B cell (primary cell): ENCODE results near the gene TTC28. TPM values are rescaled to one million over a fixed set of nuclear protein-coding genes. Genes with fewer than 3 reads are reported as not detected.

Source experiments
- ATAC-seq: fragments of 200-7000 bp; cut with Tn5 transposase; one replicate; pipeline ENCODE4 v1.10.0; 2021; ENCODE audit warnings: low read depth, mild to moderate bottlenecking, moderate number of reproducible peaks, moderate library complexity
- CTCF ChIA-PET: fragments of 350-600 bp; sonication (Branson Sonifier 250); formaldehyde crosslinking; loops from one replicate; lab custom pipeline; 2021; ENCODE audit warnings: antibody characterized with exemption, inconsistent platforms; lab: Charles Lee
- POLR2A ChIA-PET: fragments of 350-600 bp; sonication (Branson Sonifier 250); formaldehyde crosslinking; loops from one replicate; lab custom pipeline; 2021; ENCODE audit warnings: antibody characterized with exemption; lab: Charles Lee
- DNase-seq: peaks from one replicate; pipeline ENCODE4 v3.0.0; 2013
- H2AFZ ChIP-seq: 2 replicates; pipeline ENCODE4 v1.6.1; 2012; ENCODE audit warnings: mild to moderate bottlenecking, low read depth, low read length; ENCODE audit not compliant: insufficient read depth, poor library complexity, severe bottlenecking
- H3K27ac ChIP-seq, 2 donors: 1 replicate in 1 of 2; 2 replicates in 1 of 2; pipeline ENCODE4 v1.5.1; 2012 to 2013; ENCODE audit warnings: low read length in 2 of 2, mild to moderate bottlenecking in 2 of 2, moderate library complexity in 1 of 2
- H3K27me3 ChIP-seq, 4 experiments: fragments of 200-600 bp in 1 of 4; sonication (generic) in 1 of 4; replicated peaks in 1 of 4; 1 replicate in 2 of 4; 2 replicates in 2 of 4; pipeline versions ENCODE4 v1.6.1 to v1.7.0; 2013 to 2016; ENCODE audit warnings: low read length in 3 of 4, mild to moderate bottlenecking in 2 of 4, mixed read lengths in 1 of 4, moderate library complexity in 1 of 4; ENCODE audit not compliant: insufficient read depth in 4 of 4, control insufficient read depth in 3 of 4; ENCODE audit errors: control extremely low read depth in 1 of 4
- H3K36me3 ChIP-seq, 2 experiments: replicated peaks in 1 of 2; 1 replicate in 1 of 2; 2 replicates in 1 of 2; pipeline versions ENCODE4 v1.6.1 to v1.7.1; 2013; ENCODE audit warnings: low read length in 1 of 2; ENCODE audit not compliant: insufficient read depth in 2 of 2, control insufficient read depth in 1 of 2; ENCODE audit errors: control extremely low read depth in 1 of 2, extremely low read depth in 1 of 2
- H3K4me1 ChIP-seq, 2 donors: fragments of 200-600 bp in 1 of 2; sonication (generic) in 1 of 2; 1 replicate in 1 of 2; 2 replicates in 1 of 2; pipeline versions ENCODE4 v1.5.1 to v1.6.1; 2013 to 2017; ENCODE audit warnings: low read length in 2 of 2; ENCODE audit not compliant: control insufficient read depth in 2 of 2, insufficient read depth in 2 of 2
- H3K4me2 ChIP-seq: replicated peaks from 2 replicates; pipeline ENCODE3; 2012; ENCODE audit warnings: mild to moderate bottlenecking, low read depth, low read length; ENCODE audit not compliant: poor library complexity, severe bottlenecking
- H3K4me3 ChIP-seq, 5 experiments: fragments of 200-600 bp in 1 of 5; sonication (generic) in 1 of 5; 1 replicate in 3 of 5; 2 replicates in 2 of 5; pipeline versions ENCODE4 v1.5.1 to v1.7.0; 2011 to 2016; ENCODE audit warnings: low read length in 4 of 5, mild to moderate bottlenecking in 4 of 5, low read depth in 2 of 5, control low read depth in 1 of 5, moderate library complexity in 1 of 5; ENCODE audit not compliant: insufficient read depth in 1 of 5; ENCODE audit errors: control extremely low read depth in 1 of 5, extremely low read depth in 1 of 5
- H3K79me2 ChIP-seq: fragments of 200-600 bp; sonication (generic); one replicate; pipeline ENCODE4 v1.6.0; 2016; ENCODE audit warnings: low read length; ENCODE audit not compliant: control insufficient read depth, insufficient read depth
- H3K9ac ChIP-seq: fragments of 200-600 bp; sonication (generic); 2 replicates; pipeline ENCODE4 v1.6.1; 2017; ENCODE audit warnings: mild to moderate bottlenecking, low read length, moderate library complexity
- H3K9me3 ChIP-seq, 3 donors: one replicate each; pipeline versions ENCODE4 v1.6.1 to v1.7.1; 2013; ENCODE audit warnings: low read length in 2 of 3; ENCODE audit not compliant: control insufficient read depth in 2 of 3, insufficient read depth in 1 of 3; ENCODE audit errors: control extremely low read depth in 1 of 3
- H4K20me1 ChIP-seq: 2 replicates; pipeline ENCODE4 v1.6.0; 2012; ENCODE audit warnings: mild to moderate bottlenecking, low read length; ENCODE audit not compliant: insufficient read depth, control insufficient read depth, poor library complexity, severe bottlenecking
- H3K27ac Mint-ChIP-seq: one replicate; pipeline ENCODE4 v1.8.0; 2021; ENCODE audit warnings: mixed read lengths
- H3K27me3 Mint-ChIP-seq: one replicate; pipeline ENCODE4 v1.8.0; 2021; ENCODE audit warnings: mixed read lengths
- H3K4me1 Mint-ChIP-seq: one replicate; pipeline ENCODE4 v1.8.0; 2021; ENCODE audit warnings: mixed read lengths
- H3K4me3 Mint-ChIP-seq: one replicate; pipeline ENCODE4 v1.8.0; 2021; ENCODE audit warnings: mixed read lengths
- H3K9me3 Mint-ChIP-seq: one replicate; pipeline ENCODE4 v1.8.0; 2022; ENCODE audit warnings: mixed read lengths; ENCODE audit not compliant: insufficient read depth
- CTCF ChIP-seq: fragments of 200-600 bp; IDR thresholded peaks from one replicate; pipeline ENCODE4 v1.8.0; 2022; ENCODE audit warnings: antibody characterized with exemption, mild to moderate bottlenecking
- EZH2 ChIP-seq: IDR thresholded peaks from 2 replicates; pipeline ENCODE4 v1.6.1; 2012; ENCODE audit warnings: borderline replicate concordance, low read depth, mild to moderate bottlenecking, moderate library complexity, low read length; ENCODE audit not compliant: insufficient read depth, poor library complexity, severe bottlenecking
- WGBS: methylation state at CpG from one replicate; pipeline ENCODE4 v1.1.5; 2013; ENCODE audit warnings: missing lambda C conversion rate; ENCODE audit not compliant: insufficient coverage; 5-methylcytosine and 5-hydroxymethylcytosine counted together
- intact Hi-C: fragments of 100-400 bp; cut with micrococcal nuclease; formaldehyde crosslinking; loops from one replicate; pipeline ENCODE4 v1.10.0; 2022
- polyA plus RNA-seq: library from polyadenylated mRNA; depleted of rRNA; stranded (reverse); fragments of >200 nt; gene quantifications from 2 replicates; pipeline ENCODE4 v1.2.3, GENCODE V29; 2012
- total RNA-seq, 2 donors: library from RNA; stranded (reverse); fragments of 120-200 nt in 1 of 2; gene quantifications; 1 replicate in 1 of 2; 2 replicates in 1 of 2; pipeline versions ENCODE4 v1.2.3 to v1.2.4, GENCODE V29; 2013 to 2022

The TTC28 gene
- total and polyA plus RNA-seq, 2 donors (not counting 1 experiment from before 2014, with no cell fraction given), result 4.5 to 7.3 TPM

DNA sequence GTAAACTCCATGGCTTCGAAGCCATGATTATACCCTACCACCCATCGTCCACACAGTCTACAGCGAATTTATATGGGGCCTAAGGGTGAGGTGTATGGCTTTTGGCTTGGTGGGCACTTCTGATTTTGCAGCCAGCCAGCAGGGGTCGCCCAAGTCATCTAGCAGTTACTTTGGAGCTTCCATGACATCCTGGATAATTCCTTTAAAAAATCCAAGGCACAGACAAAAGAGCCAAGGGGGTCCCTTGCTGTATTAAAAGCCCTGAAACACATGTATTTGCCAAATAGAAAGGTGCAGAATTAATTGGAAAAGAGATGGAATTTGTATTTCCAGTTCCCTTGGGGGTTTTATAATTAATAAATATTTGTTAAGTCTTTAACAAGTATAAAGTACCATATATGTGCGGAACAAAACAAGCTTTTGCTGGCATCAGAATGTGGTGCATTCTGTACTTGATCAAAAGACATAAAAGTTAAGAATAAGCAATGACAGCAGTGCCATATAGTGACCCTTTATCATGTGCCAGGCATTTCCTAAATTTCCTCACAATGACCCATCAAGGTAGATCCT lies 627.8 kb downstream of the TTC28 start:
- WGBS, result no CpG with 5 or more reads among the region's 5 CpGs
- intact Hi-C loops, result no loop called here
- no peaks in the 10 kb centered on the region for H3K4me1 ChIP-seq
- ChIA-PET POLR2A (no interaction called here), CTCF (interaction anchor here (1.1 to 2.4 kb wide), 4 partner anchors 8 to 988 kb away, joined by 3 to 9 read pairs (median 5); no protein-coding TSS in a partner anchor)
- H3K4me2 ChIP-seq, result no peak overlapping the region
- H3K27ac Mint-ChIP-seq, result no peak overlapping the region
- H3K9me3 ChIP-seq, result no peaks in the 10 kb centered on the region
- no peaks in the 10 kb centered on the region for H3K79me2 ChIP-seq
- no peaks in the 10 kb centered on the region for H3K27me3 ChIP-seq
- no peaks in the 10 kb centered on the region for H3K9me3 Mint-ChIP-seq
- no peak overlapping the region for H3K27ac ChIP-seq
- TF ChIP-seq EZH2, result no peak
- peak; percentile 48 for TF ChIP-seq CTCF
- no peak overlapping the region for H3K4me3 ChIP-seq
- no peak overlapping the region for H3K4me3 Mint-ChIP-seq
- ATAC-seq (no peak), DNase-seq (no peak)
- no peaks in the 10 kb centered on the region for H4K20me1 ChIP-seq
- H2AFZ ChIP-seq, result no peak overlapping the region
- no peaks in the 10 kb centered on the region for H3K36me3 ChIP-seq
- H3K27me3 Mint-ChIP-seq, result peaks cover 2% of the 10 kb centered on the region
- no peak overlapping the region for H3K9ac ChIP-seq
- no peaks in the 10 kb centered on the region for H3K4me1 Mint-ChIP-seq

GRCh38 chr22:28051091-28051786 lies 628.4 kb downstream of the TTC28 start:
- WGBS, result 80% methylated on average over 1 of the region's 7 CpGs
- Histone ChIP-seq H3K27me3 (no peaks in the 10 kb centered on the region), H3K4me3 (no peak overlapping the region), H3K9ac (no peak overlapping the region), H3K36me3 (no peaks in the 10 kb centered on the region), H4K20me1 (no peaks in the 10 kb centered on the region), H3K4me2 (no peak overlapping the region), H3K4me1 (no peaks in the 10 kb centered on the region), H3K27ac (no peak overlapping the region), H3K79me2 (no peaks in the 10 kb centered on the region), H3K9me3 (no peaks in the 10 kb centered on the region), H2AFZ (no peak overlapping the region)
- Mint-ChIP-seq H3K4me3 (no peak overlapping the region), H3K4me1 (no peaks in the 10 kb centered on the region), H3K27ac (no peak overlapping the region), H3K9me3 (no peaks in the 10 kb centered on the region), H3K27me3 (peaks cover 2% of the 10 kb centered on the region)
- CTCF ChIA-PET, result interaction anchor here (1.1 to 2.4 kb wide), 5 partner anchors 8 to 989 kb away, joined by 3 to 9 read pairs (median 5); no protein-coding TSS in a partner anchor
- POLR2A ChIA-PET, result no interaction called here
- TF ChIP-seq EZH2 (no peak), CTCF (no peak)
- no peak for DNase-seq
- intact Hi-C loops, result no loop called here
- ATAC-seq, result no peak
